ENCODE results near the gene RSRC1. TPM values are rescaled to one million over a fixed set of nuclear protein-coding genes. Genes with fewer than 3 reads are reported as not detected.
A peak's percentile ranks its signal among the peaks of the same experiment; 100 is the strongest.

Gene RSRC1
- total RNA-seq, 1 experiment from 2014 or later: 37.9 TPM

DNA sequence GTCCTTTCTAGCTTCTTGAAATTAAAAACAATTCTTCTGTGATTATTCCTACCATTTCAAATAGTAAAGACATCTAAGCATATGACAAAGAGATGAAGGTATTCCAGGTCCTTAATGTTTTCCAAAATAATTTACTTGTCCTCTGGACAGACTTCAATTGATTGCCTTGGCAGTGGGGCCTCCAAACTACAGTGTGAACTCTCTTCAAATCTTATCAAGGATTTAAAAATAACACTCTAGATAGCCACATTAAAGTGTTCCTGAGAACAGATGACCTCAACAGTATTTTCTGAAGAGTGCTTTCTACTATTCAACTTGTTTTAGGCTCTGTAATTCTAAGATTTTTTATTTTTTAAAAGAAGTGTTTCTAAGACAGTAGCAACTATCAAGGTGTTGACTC lies 453.2 kb downstream of the RSRC1 start:
- H3K18ac ChIP-seq (ENCODE audit: insufficient read length, low read depth, low read length): no peak overlapping the region
- H4K5ac ChIP-seq (ENCODE audit: insufficient read length, low read depth, low read length): no peak overlapping the region
- no peak overlapping the region for H3K56ac ChIP-seq (ENCODE audit: insufficient read length, low read depth, low read length)
- no peak overlapping the region for H3T11ph ChIP-seq (ENCODE audit: low read length)
- H3K4me2 ChIP-seq (ENCODE audit: insufficient read depth, insufficient read length, low read length): no peak overlapping the region
- H3K79me1 ChIP-seq (ENCODE audit: insufficient read depth, low read depth, low read length, poor library complexity, severe bottlenecking): no peaks in the 10 kb centered on the region
- DNase-seq: no peak
- no peaks in the 10 kb centered on the region for H4K20me1 ChIP-seq (ENCODE audit: control insufficient read depth, insufficient read depth, insufficient read length)
- H3K79me2 ChIP-seq (ENCODE audit: insufficient read depth, low read length): no peaks in the 10 kb centered on the region
- no peak overlapping the region for H2AK5ac ChIP-seq (ENCODE audit: insufficient read length, low read length)
- H4K91ac ChIP-seq (ENCODE audit: insufficient read length, low read depth, low read length): no peak overlapping the region
- TF ChIP-seq, protein P1, sequence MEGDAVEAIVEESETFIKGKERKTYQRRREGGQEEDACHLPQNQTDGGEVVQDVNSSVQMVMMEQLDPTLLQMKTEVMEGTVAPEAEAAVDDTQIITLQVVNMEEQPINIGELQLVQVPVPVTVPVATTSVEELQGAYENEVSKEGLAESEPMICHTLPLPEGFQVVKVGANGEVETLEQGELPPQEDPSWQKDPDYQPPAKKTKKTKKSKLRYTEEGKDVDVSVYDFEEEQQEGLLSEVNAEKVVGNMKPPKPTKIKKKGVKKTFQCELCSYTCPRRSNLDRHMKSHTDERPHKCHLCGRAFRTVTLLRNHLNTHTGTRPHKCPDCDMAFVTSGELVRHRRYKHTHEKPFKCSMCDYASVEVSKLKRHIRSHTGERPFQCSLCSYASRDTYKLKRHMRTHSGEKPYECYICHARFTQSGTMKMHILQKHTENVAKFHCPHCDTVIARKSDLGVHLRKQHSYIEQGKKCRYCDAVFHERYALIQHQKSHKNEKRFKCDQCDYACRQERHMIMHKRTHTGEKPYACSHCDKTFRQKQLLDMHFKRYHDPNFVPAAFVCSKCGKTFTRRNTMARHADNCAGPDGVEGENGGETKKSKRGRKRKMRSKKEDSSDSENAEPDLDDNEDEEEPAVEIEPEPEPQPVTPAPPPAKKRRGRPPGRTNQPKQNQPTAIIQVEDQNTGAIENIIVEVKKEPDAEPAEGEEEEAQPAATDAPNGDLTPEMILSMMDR (conservative IDR thresholded peaks at IDR 0.05): no peak
- no peak overlapping the region for H2BK120ac ChIP-seq (ENCODE audit: low read depth, low read length, poor library complexity, severe bottlenecking)
- no peaks in the 10 kb centered on the region for H3K9me3 ChIP-seq (ENCODE audit: control insufficient read depth, low read depth, low read length)
- H2BK15ac ChIP-seq (ENCODE audit: low read depth, low read length): no peak overlapping the region
- H3K27ac ChIP-seq (ENCODE audit: insufficient read length, low read depth, low read length): no peak overlapping the region
- no peak overlapping the region for H3K4ac ChIP-seq (ENCODE audit: low read depth, low read length)
- no peaks in the 10 kb centered on the region for H3K23me2 ChIP-seq (ENCODE audit: insufficient read length, low read depth, low read length, poor library complexity, severe bottlenecking)
- Mint-ChIP-seq H3K36me3 (ENCODE audit: insufficient read depth in 1 of 3, low read depth in 3 of 3) (no peaks in the 10 kb centered on the region), H3K9me3 (peaks cover 4% of the 10 kb centered on the region in 2 experiments; a peak in 3 of 5 replicates), H3K4me1 (no peaks in the 10 kb centered on the region), H3K4me3 (no peak overlapping the region), H3K27ac (peak overlapping the region in 1 of 3 experiments; percentile 28; a peak in 1 of 7 replicates), H3K27me3 (ENCODE audit: low read depth) (peaks cover 2% of the 10 kb centered on the region; the same call in 1 of the 2 replicates)
- H3K9ac ChIP-seq (ENCODE audit: extremely low read depth, insufficient read length, low read length): no peak overlapping the region
- H2AFZ ChIP-seq (ENCODE audit: low read length): no peak overlapping the region
- no peaks in the 10 kb centered on the region for H3K27me3 ChIP-seq (ENCODE audit: insufficient read depth, low read length)
- no peak overlapping the region for H3K23ac ChIP-seq (ENCODE audit: insufficient read length, low read depth, low read length)
- H2BK5ac ChIP-seq (ENCODE audit: insufficient read length, low read length): no peak overlapping the region
- no peak overlapping the region for H2BK20ac ChIP-seq (ENCODE audit: low read depth, low read length, poor library complexity, severe bottlenecking)
- H3K4me1 ChIP-seq (ENCODE audit: insufficient read depth, low read length): no peaks in the 10 kb centered on the region
- no peak overlapping the region for H3K14ac ChIP-seq (ENCODE audit: insufficient read depth, low read length)
- no peak overlapping the region for H4K8ac ChIP-seq (replicated peaks; ENCODE audit: insufficient read length, low read depth, low read length)
- H2BK12ac ChIP-seq (ENCODE audit: insufficient read length, low read depth, low read length): no peak overlapping the region
